ENCODE results near the gene LASP1NB.

Gene LASP1NB

DNA sequence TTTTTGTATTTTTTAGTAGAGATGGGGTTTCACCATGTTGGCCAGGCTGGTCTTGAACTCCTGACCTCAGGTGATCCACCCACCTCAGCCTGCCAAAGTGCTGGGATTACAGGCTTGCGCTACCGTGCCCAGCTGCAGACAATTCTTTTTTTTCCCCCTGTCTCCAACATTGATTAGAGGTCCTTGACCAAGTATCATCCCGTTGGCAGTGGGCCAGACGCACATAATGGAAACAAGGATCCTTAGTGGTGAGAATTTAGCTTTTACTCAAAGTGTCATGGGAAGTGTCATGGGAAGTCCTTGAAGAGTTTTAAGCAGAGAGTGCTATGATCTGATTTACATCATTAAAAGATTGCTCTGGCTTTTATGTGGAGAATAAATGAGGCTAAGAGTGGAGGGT, 43.9 kb downstream of the LASP1NB start (continued):
- no peak for TF ChIP-seq CHD2 (IDR thresholded peaks at IDR 0.05; ENCODE audit: low read length)
